ENCODE data around the gene MED22.
A peak's percentile ranks its signal among the peaks of the same experiment; 100 is the strongest.

Gene MED22

GRCh38 chr9:133357656-133358055, 9.7 kb upstream of the MED22 start:
- TF ChIP-seq MAX (IDR thresholded peaks at IDR 0.05) (no peak), CREB1 (IDR thresholded peaks at IDR 0.05; ENCODE audit: low read depth) (no peak), NFIC (IDR thresholded peaks at IDR 0.05) (no peak), EP300 (IDR thresholded peaks at IDR 0.05; ENCODE audit: borderline replicate concordance) (no peak), YY1 (IDR thresholded peaks at IDR 0.05; ENCODE audit: low read depth) (no peak), EGR1 (IDR thresholded peaks at IDR 0.05) (no peak), TEAD4 (IDR thresholded peaks at IDR 0.05) (no peak), REST (IDR thresholded peaks at IDR 0.05; ENCODE audit: low read depth) (no peak), RAD21 (IDR thresholded peaks at IDR 0.05; ENCODE audit: low read depth) (no peak), USF1 (IDR thresholded peaks at IDR 0.05) (no peak), CEBPB (IDR thresholded peaks at IDR 0.05) (no peak), TAF1 (IDR thresholded peaks at IDR 0.05; ENCODE audit: low read depth) (no peak), ZBTB7A (IDR thresholded peaks at IDR 0.05; ENCODE audit: low read depth) (no peak), FOXM1 (IDR thresholded peaks at IDR 0.05; ENCODE audit: borderline replicate concordance, low read depth) (no peak), TCF12 (IDR thresholded peaks at IDR 0.05; ENCODE audit: low read depth) (no peak)

- TF ChIP-seq TAF1 (IDR thresholded peaks at IDR 0.05; ENCODE audit: low read depth) = peak; percentile 71
- TF ChIP-seq NFIC (IDR thresholded peaks at IDR 0.05) = no peak
- no peak for TF ChIP-seq CREB1 (IDR thresholded peaks at IDR 0.05; ENCODE audit: low read depth)
- TF ChIP-seq RAD21 (IDR thresholded peaks at IDR 0.05; ENCODE audit: low read depth) = peak; percentile 8; the same call in 1 of the 2 replicates
- TF ChIP-seq MAX (IDR thresholded peaks at IDR 0.05) = peak; percentile 42; the same call in 1 of the 2 replicates
- no peak for TF ChIP-seq CEBPB (IDR thresholded peaks at IDR 0.05)
- TF ChIP-seq TCF12 (IDR thresholded peaks at IDR 0.05; ENCODE audit: low read depth) = 0 out of 2 replicates have a peak, but pooled peaks have one; percentile 23
- TF ChIP-seq FOXM1 (IDR thresholded peaks at IDR 0.05; ENCODE audit: borderline replicate concordance, low read depth) = no peak
- TF ChIP-seq YY1 (IDR thresholded peaks at IDR 0.05; ENCODE audit: low read depth) = peak; percentile 90
- TF ChIP-seq ZBTB7A (IDR thresholded peaks at IDR 0.05; ENCODE audit: low read depth) = no peak
- no peak for TF ChIP-seq EP300 (IDR thresholded peaks at IDR 0.05; ENCODE audit: borderline replicate concordance)
- TF ChIP-seq REST (IDR thresholded peaks at IDR 0.05; ENCODE audit: low read depth) = no peak
- no peak for TF ChIP-seq TEAD4 (IDR thresholded peaks at IDR 0.05)
- TF ChIP-seq EGR1 (IDR thresholded peaks at IDR 0.05) = peak; percentile 95
- peak; percentile 42; the same call in 1 of the 2 replicates for TF ChIP-seq USF1 (IDR thresholded peaks at IDR 0.05)
Observed at GRCh38 chr9:133356391-133357091, 8.6 kb upstream of the MED22 start, which contains the start of the genes SURF1 and SURF2. SURF1 (minus strand) TSS chr9:133356487; CDS start chr9:133356453, 34 bp downstream. SURF2 (plus strand) TSS chr9:133356550; CDS start chr9:133356593, 43 bp downstream.

GRCh38 chr9:133355881-133356357, 8.0 kb upstream of the MED22 start:
- TF ChIP-seq FOXM1 (IDR thresholded peaks at IDR 0.05; ENCODE audit: borderline replicate concordance, low read depth) (no peak), MAX (IDR thresholded peaks at IDR 0.05) (no peak), YY1 (IDR thresholded peaks at IDR 0.05; ENCODE audit: low read depth) (no peak), CEBPB (IDR thresholded peaks at IDR 0.05) (no peak), TCF12 (IDR thresholded peaks at IDR 0.05; ENCODE audit: low read depth) (no peak), TEAD4 (IDR thresholded peaks at IDR 0.05) (no peak), CREB1 (IDR thresholded peaks at IDR 0.05; ENCODE audit: low read depth) (no peak), TAF1 (IDR thresholded peaks at IDR 0.05; ENCODE audit: low read depth) (no peak), NFIC (IDR thresholded peaks at IDR 0.05) (no peak), USF1 (IDR thresholded peaks at IDR 0.05) (no peak), EGR1 (IDR thresholded peaks at IDR 0.05) (no peak), RAD21 (IDR thresholded peaks at IDR 0.05; ENCODE audit: low read depth) (no peak), REST (IDR thresholded peaks at IDR 0.05; ENCODE audit: low read depth) (no peak), ZBTB7A (IDR thresholded peaks at IDR 0.05; ENCODE audit: low read depth) (no peak), EP300 (IDR thresholded peaks at IDR 0.05; ENCODE audit: borderline replicate concordance) (no peak)
